Stimulated activated CD8-positive, alpha-beta memory T cell treated with anti-CD3 and anti-CD28 coated beads, Interleukin-7, amount 100 ng/mL, for 24 hours (primary cell): ENCODE results near the gene TP73.

Experiments
- DNase-seq: peaks from one replicate; pipeline ENCODE4 v3.0.0-alpha.2; 2020; ENCODE audit warnings: low read depth

TP73 gene

GRCh38 chr1:3729594-3730542 is 77.6 kb downstream of the TP73 start:
- DNase-seq = no peak

GRCh38 chr1:3730543-3731247 is 78.4 kb downstream of the TP73 start:
- no peak for DNase-seq

- DNase-seq = no peak
These were observed 79.5 kb downstream of the TP73 start for GRCh38 chr1:3731583-3732433.

GRCh38 chr1:3732434-3733093 is 80.2 kb downstream of the TP73 start:
- DNase-seq = no peak

- DNase-seq = no peak
These were observed 81.0 kb downstream of the TP73 start for GRCh38 chr1:3733094-3733882.

- DNase-seq = no peak
These were observed 81.7 kb downstream of the TP73 start for GRCh38 chr1:3733883-3734589.

GRCh38 chr1:3734602-3735001 is 82.3 kb downstream of the TP73 start:
- DNase-seq = no peak

GRCh38 chr1:3735027-3735681 is 82.8 kb downstream of the TP73 start:
- DNase-seq = no peak

GRCh38 chr1:3735688-3736087 is 83.4 kb downstream of the TP73 start:
- DNase-seq = no peak

GRCh38 chr1:3736131-3736561 is 83.8 kb downstream of the TP73 start:
- no peak for DNase-seq

GRCh38 chr1:3736708-3737107 is 84.4 kb downstream of the TP73 start:
- DNase-seq = no peak

GRCh38 chr1:3738943-3739342 is 86.6 kb downstream of the TP73 start:
- DNase-seq = no peak

- DNase-seq = no peak
These were observed 87.7 kb downstream of the TP73 start for GRCh38 chr1:3740042-3740441.

- DNase-seq = no peak
These were observed 88.4 kb downstream of the TP73 start for GRCh38 chr1:3740752-3741151.

GRCh38 chr1:3741566-3742438 is 89.5 kb downstream of the TP73 start:
- no peak for DNase-seq

- no peak for DNase-seq
These were observed 90.4 kb downstream of the TP73 start for GRCh38 chr1:3742439-3743298.

- no peak for DNase-seq
These were observed 91.1 kb downstream of the TP73 start for GRCh38 chr1:3743421-3743820.

- DNase-seq = no peak
These were observed 91.5 kb downstream of the TP73 start for GRCh38 chr1:3743826-3744225.
